Measurements from ENCODE around the gene MS4A10. TPM values are rescaled to one million over a fixed set of nuclear protein-coding genes. Genes with fewer than 3 reads are reported as not detected.

Gene MS4A10
- total and polyA plus RNA-seq, 9 of the 15 experiments (the other 6 are each of a cell fraction or from before 2014, with no cell fraction given) = not detected

GRCh38 chr11:60848714-60849151, 63.6 kb downstream of the MS4A10 start (continued):
- TF ChIP-seq, protein P1, sequence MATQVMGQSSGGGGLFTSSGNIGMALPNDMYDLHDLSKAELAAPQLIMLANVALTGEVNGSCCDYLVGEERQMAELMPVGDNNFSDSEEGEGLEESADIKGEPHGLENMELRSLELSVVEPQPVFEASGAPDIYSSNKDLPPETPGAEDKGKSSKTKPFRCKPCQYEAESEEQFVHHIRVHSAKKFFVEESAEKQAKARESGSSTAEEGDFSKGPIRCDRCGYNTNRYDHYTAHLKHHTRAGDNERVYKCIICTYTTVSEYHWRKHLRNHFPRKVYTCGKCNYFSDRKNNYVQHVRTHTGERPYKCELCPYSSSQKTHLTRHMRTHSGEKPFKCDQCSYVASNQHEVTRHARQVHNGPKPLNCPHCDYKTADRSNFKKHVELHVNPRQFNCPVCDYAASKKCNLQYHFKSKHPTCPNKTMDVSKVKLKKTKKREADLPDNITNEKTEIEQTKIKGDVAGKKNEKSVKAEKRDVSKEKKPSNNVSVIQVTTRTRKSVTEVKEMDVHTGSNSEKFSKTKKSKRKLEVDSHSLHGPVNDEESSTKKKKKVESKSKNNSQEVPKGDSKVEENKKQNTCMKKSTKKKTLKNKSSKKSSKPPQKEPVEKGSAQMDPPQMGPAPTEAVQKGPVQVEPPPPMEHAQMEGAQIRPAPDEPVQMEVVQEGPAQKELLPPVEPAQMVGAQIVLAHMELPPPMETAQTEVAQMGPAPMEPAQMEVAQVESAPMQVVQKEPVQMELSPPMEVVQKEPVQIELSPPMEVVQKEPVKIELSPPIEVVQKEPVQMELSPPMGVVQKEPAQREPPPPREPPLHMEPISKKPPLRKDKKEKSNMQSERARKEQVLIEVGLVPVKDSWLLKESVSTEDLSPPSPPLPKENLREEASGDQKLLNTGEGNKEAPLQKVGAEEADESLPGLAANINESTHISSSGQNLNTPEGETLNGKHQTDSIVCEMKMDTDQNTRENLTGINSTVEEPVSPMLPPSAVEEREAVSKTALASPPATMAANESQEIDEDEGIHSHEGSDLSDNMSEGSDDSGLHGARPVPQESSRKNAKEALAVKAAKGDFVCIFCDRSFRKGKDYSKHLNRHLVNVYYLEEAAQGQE (IDR thresholded peaks at IDR 0.05; ENCODE audit: borderline replicate concordance) = peak; percentile 36
- TF ChIP-seq, protein P1 (CRISPR knock-in tag; IDR thresholded peaks at IDR 0.05; ENCODE audit: low read depth) = no peak
- TF ChIP-seq PTTG1 (tag; IDR thresholded peaks at IDR 0.05; ENCODE audit: low read depth) (no peak), RAD21 (CRISPR knock-in tag; conservative IDR thresholded peaks at IDR 0.05 in 1 of 2, IDR thresholded peaks at IDR 0.05 in 1 of 2) (peak; percentile 8 to 23; a peak in 1 of 4 replicates), CBFA2T2 (conservative IDR thresholded peaks at IDR 0.05) (peak; percentile 56), SP1 (CRISPR knock-in tag; IDR thresholded peaks at IDR 0.05) (no peak), DIDO1 (tag; IDR thresholded peaks at IDR 0.05; ENCODE audit: low read depth) (no peak), ZBTB9 (CRISPR knock-in tag; IDR thresholded peaks at IDR 0.05) (peak; percentile 90), HMGXB4 (CRISPR knock-in tag; IDR thresholded peaks at IDR 0.05) (no peak)
- TF ChIP-seq, protein P2, sequence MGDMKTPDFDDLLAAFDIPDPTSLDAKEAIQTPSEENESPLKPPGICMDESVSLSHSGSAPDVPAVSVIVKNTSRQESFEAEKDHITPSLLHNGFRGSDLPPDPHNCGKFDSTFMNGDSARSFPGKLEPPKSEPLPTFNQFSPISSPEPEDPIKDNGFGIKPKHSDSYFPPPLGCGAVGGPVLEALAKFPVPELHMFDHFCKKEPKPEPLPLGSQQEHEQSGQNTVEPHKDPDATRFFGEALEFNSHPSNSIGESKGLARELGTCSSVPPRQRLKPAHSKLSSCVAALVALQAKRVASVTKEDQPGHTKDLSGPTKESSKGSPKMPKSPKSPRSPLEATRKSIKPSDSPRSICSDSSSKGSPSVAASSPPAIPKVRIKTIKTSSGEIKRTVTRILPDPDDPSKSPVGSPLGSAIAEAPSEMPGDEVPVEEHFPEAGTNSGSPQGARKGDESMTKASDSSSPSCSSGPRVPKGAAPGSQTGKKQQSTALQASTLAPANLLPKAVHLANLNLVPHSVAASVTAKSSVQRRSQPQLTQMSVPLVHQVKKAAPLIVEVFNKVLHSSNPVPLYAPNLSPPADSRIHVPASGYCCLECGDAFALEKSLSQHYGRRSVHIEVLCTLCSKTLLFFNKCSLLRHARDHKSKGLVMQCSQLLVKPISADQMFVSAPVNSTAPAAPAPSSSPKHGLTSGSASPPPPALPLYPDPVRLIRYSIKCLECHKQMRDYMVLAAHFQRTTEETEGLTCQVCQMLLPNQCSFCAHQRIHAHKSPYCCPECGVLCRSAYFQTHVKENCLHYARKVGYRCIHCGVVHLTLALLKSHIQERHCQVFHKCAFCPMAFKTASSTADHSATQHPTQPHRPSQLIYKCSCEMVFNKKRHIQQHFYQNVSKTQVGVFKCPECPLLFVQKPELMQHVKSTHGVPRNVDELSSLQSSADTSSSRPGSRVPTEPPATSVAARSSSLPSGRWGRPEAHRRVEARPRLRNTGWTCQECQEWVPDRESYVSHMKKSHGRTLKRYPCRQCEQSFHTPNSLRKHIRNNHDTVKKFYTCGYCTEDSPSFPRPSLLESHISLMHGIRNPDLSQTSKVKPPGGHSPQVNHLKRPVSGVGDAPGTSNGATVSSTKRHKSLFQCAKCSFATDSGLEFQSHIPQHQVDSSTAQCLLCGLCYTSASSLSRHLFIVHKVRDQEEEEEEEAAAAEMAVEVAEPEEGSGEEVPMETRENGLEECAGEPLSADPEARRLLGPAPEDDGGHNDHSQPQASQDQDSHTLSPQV (IDR thresholded peaks at IDR 0.05) = 0 out of 2 replicates have a peak, but pooled peaks have one; percentile 53
- TF ChIP-seq, protein P3, sequence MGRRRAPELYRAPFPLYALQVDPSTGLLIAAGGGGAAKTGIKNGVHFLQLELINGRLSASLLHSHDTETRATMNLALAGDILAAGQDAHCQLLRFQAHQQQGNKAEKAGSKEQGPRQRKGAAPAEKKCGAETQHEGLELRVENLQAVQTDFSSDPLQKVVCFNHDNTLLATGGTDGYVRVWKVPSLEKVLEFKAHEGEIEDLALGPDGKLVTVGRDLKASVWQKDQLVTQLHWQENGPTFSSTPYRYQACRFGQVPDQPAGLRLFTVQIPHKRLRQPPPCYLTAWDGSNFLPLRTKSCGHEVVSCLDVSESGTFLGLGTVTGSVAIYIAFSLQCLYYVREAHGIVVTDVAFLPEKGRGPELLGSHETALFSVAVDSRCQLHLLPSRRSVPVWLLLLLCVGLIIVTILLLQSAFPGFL (CRISPR knock-in tag; IDR thresholded peaks at IDR 0.05) = no peak
